NCI-H146 (cell line): ENCODE results near the gene PPDPF.
A peak's percentile ranks its signal among the peaks of the same experiment; 100 is the strongest.

ENCODE experiments used
- DNase-seq: peaks from one replicate; lab custom pipeline; 2025; lab: John Stamatoyannopoulos, UW

The PPDPF gene

GRCh38 chr20:63487781-63488241, 32.8 kb upstream of the PPDPF start:
- no peak for DNase-seq

- DNase-seq, result no peak
Measured at GRCh38 chr20:63488315-63489251, 32.0 kb upstream of the PPDPF start.

DNA sequence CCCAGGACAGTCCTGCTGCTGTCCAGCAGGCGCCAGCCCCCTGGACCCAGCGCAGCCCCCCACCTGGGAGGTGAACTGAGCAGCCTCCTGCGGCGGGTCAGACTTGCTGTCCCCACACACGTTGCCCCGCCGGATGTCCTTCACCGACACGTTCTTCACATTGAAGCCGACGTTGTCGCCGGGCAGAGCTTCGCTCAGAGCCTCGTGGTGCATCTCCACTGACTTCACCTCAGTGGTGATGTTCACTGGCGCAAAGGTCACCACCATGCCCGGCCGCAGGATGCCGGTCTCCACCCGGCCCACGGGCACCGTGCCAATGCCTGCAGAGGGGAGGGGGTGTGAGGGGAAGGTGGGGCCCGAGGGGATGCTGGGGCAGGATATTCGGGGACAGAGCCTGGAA, 30.1 kb upstream of the PPDPF start:
- no peak for DNase-seq

GRCh38 chr20:63491078-63491477, 29.5 kb upstream of the PPDPF start:
- no peak for DNase-seq

GRCh38 chr20:63491635-63492230, 28.8 kb upstream of the PPDPF start:
- no peak for DNase-seq

- DNase-seq, result no peak
Measured at GRCh38 chr20:63492518-63492917, 28.0 kb upstream of the PPDPF start.

DNA sequence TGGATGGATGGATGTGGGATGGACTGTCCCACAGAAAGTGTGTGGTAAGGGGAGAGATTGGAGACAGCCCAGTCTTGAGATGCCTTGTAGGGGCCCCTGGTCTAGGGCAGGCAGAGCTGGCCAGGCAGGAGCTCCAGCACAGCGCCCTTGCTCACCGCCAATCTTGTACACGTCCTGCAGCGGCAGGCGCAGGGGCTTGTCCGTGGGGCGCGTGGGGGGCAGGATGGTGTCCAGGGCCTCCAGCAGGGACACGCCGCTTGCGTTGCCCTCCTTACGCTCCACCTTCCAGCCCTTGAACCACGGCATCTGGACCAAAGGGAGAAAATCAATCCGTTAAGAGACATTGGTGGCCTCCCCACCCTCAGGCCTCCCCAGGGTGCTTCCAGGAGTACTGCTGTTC, 27.6 kb upstream of the PPDPF start:
- DNase-seq, result no peak

DNA sequence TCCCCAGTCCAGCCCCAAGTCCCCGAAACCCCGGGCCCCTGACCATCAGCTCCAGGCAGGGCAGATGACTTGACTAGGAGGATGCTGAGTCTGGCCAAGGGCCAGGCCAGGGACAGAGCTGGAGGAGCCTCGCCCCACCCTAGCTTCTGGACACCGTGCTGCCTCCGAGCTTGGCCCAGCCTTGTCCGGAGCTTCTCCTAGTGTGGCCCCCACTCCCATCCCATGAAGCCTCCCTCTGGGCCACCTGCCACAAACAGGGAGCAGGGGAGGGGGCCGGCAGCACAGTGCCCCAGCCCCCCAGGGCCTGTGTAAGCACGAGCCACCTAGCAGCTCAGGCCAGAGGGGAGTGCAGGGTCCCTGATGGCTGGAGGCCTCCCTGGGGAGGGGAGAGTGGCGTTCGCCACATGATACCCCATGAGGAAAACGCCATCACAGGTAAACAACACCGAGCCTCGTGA, 27.0 kb upstream of the PPDPF start:
- no peak for DNase-seq

DNA sequence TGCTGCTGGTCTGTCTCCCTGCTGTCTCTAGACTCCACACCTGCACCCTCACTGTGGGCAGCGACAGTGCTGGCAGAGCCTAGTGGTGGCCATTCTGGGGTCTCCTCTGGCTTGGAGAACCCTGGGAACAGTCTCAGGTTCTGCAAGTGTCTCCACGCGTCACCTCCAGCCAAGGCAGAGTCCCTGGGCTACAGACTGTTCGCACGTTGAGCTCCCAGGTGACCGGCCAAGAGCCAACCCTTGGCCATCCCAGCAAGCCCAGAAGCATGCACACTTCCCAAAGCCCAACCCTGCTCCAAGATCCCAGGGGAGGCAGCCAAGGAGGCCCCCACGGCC, 26.5 kb upstream of the PPDPF start:
- no peak for DNase-seq

DNA sequence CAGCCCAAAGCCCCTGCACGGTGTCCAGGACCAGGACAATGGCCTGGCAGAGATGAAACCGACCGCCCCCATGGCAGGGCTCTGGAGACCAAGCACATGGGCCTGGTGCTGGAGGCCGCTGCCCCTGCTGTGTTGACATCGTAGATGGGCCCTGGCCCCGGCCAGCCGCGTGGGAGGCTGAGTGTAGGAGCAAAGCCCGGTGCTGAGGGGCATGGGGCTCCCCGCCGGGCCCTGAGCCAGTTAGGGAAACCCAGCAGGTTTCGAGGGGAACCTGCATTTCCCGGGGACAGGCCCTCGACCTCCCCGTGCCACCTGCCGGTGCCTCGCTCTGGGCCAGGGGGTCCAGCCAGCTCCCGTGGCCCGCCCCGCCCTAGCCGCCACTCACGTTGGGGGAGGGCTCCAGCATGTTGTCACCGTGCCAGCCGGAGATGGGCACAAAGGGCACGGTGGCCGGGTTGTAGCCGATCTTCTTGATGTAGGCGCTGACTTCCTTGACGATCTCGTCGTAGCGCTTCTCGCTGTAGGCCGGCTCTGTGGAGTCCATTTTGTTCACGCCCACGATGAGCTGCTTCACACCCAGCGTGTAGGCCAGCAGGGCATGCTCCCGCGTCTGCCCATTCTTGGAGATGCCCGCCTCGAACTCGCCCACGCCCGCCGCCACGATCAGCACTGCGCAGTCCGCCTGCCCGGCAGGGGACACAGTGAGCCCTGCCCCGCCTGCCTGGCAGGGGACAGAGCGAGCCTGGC, 26.0 kb upstream of the PPDPF start:
- no peak for DNase-seq

- no peak for DNase-seq
Measured at GRCh38 chr20:63495167-63495720, 25.3 kb upstream of the PPDPF start.

GRCh38 chr20:63495741-63496595, 24.6 kb upstream of the PPDPF start:
- DNase-seq, result peak; percentile 37

DNA sequence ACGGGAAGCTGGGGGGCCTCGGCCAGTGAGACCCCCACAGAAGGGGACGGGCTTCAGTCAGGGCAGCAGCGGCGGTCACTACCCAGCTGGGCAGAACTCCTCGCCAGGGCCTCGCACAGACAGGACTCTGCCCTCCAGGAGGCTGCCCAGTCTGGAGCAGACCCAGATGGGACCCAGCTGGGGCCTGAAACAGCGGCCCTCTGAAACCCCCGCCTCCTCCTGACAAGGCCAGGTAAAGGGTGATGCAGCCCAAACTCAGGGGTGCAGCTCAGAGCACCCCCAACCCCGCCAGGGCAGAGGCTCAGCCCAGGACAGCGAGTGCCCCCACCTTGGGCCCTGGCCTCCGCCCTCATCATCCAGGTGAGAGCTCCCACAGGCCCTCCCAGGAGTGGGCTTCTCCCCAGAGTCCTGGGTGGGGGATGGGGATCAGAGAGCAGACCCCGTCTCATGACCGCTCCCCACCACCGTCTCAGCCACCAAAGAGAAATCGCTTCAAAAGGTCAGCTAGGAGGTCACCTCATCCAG, 23.9 kb upstream of the PPDPF start:
- no peak for DNase-seq

GRCh38 chr20:63497138-63497945, 23.2 kb upstream of the PPDPF start:
- no peak for DNase-seq

- DNase-seq, result peak; percentile 65
Measured at GRCh38 chr20:63497946-63498935, 22.3 kb upstream of the PPDPF start.

DNA sequence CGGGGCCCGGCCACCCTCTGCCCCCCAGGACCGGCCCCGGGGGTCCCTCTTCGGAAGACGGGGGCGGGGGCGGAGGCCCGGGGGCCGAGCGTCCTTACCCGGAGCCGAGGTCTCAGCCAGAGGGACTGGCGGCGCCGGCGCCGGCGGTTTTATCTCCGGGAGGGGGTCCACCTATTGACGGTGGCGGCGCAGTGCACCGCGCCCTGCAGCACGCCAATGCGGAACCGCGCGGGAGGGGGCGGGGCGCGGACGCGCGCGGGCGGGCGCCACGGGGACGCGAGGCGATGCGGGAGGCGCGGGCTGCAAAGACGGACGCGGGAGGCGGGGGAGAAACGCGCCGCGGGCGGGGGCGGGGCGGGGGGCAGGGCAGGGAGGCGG, 21.6 kb upstream of the PPDPF start, which contains the start of gene EEF1A2:
TSS of gene EEF1A2 (minus strand) at position 124 of the 378 bp plus-strand sequence. CDS start 1,320 bp downstream, outside the sequence.
- peak; percentile 70 for DNase-seq

GRCh38 chr20:63499338-63499969, 21.1 kb upstream of the PPDPF start:
- DNase-seq, result peak; percentile 70

DNA sequence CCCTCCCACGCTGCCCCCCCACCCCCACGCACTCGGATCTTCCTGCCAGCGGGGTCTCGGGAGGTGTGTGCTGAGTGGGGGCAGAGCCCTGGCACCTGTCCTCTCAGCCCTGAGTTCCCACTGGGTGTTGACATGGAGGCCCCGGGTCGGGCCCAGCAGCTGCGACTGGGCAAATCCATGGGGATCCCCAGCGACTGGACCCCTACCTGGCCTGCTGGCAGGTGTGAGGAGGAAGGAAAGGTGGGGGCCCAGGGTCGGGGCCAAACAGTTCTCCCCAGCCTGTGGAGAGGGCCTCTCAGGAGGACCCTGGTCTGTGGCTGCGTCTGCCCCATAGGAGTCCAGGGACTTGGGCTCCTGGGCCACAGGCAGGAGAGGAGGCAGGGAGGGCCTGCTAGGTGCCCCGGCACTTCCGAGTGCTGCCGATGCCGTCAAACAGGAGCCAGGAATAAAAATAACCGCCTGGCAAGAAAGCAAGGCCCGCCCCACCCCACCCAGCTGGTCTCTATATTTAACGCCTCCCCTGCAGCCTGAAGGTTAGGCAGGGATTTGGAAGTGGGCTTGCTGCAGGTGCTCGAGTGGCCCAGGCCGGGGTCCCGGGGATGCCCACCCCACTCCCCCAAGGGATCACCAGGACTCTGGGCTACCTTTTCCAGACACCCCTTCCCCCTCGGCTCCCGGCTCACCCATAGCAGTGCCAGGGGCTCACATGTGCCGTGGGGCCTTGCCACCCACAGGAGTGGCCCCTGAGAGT, 20.2 kb upstream of the PPDPF start:
- DNase-seq, result no peak
